ENCODE measurements around the gene LNPEP.
"Not testable (repeated sequence)": the region's sequence is repeated elsewhere in the genome, so short reads cannot be mapped to it uniquely, and the experiment has no call there.

Gene LNPEP

GRCh38 chr5:96928931-96929708 is 6.8 kb upstream of the LNPEP start:
- no peak overlapping the region for H3K4me3 ChIP-seq (ENCODE audit: low read length)
- no peak for DNase-seq (ENCODE audit: low read depth)
- TF ChIP-seq CTCF (conservative IDR thresholded peaks at IDR 0.05; ENCODE audit: low read length): no peak

GRCh38 chr5:96930058-96930457 is 5.8 kb upstream of the LNPEP start:
- TF ChIP-seq CTCF (conservative IDR thresholded peaks at IDR 0.05; ENCODE audit: low read length): no peak
- no peak overlapping the region for H3K4me3 ChIP-seq (ENCODE audit: low read length)
- no peak for DNase-seq (ENCODE audit: low read depth)

- no peak overlapping the region for H3K4me3 ChIP-seq (ENCODE audit: low read length)
- TF ChIP-seq CTCF (conservative IDR thresholded peaks at IDR 0.05; ENCODE audit: low read length): no peak
- no peak for DNase-seq (ENCODE audit: low read depth)
Observed at GRCh38 chr5:96930589-96930988, 5.3 kb upstream of the LNPEP start.

DNA sequence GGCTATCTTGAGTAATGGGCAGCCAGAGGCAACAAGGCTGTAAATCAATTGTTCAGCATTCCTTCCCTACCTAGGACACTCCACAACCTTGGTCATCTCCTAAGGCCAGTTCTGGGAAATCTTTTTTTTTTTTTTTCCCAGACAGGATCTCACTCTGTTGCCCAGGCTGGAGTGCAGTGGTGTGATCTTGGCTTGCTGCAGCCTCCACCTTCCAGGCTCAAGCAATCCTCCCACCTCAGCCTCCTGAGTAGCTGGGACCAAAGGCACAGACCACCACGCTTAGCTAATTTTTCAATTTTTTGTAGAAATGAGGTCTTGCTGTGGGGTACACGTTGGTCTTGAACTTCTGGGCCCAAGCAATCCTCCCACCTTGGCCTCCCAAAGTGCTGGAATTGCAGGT is 4.8 kb upstream of the LNPEP start:
- DNase-seq (ENCODE audit: low read depth); H3K4me3 ChIP-seq (ENCODE audit: low read length): not testable (repeated sequence)

GRCh38 chr5:96931605-96932004 is 4.3 kb upstream of the LNPEP start:
- H3K4me3 ChIP-seq (ENCODE audit: low read length): no peak overlapping the region
- no peak for TF ChIP-seq CTCF (conservative IDR thresholded peaks at IDR 0.05; ENCODE audit: low read length)
- no peak for DNase-seq (ENCODE audit: low read depth)

GRCh38 chr5:96932026-96932425 is 3.9 kb upstream of the LNPEP start:
- no peak for DNase-seq (ENCODE audit: low read depth)
- no peak overlapping the region for H3K4me3 ChIP-seq (ENCODE audit: low read length)
- no peak for TF ChIP-seq CTCF (conservative IDR thresholded peaks at IDR 0.05; ENCODE audit: low read length)

GRCh38 chr5:96933764-96934707 is 1.8 kb upstream of the LNPEP start:
- no peak for TF ChIP-seq CTCF (conservative IDR thresholded peaks at IDR 0.05; ENCODE audit: low read length)
- DNase-seq (ENCODE audit: low read depth): peak; percentile 58
- H3K4me3 ChIP-seq (ENCODE audit: low read length): peak overlapping the region; percentile 87

Measured in AG10803 (cell line).